Measurements from ENCODE around the gene KIF1A. TPM values are rescaled to one million over a fixed set of nuclear protein-coding genes. Genes with fewer than 3 reads are reported as not detected.

The KIF1A gene
- total and polyA plus RNA-seq, 2 of the 13 experiments (the other 11 are each of a cell fraction or from before 2014, with no cell fraction given), result 0.01 TPM; not detected in 1

DNA sequence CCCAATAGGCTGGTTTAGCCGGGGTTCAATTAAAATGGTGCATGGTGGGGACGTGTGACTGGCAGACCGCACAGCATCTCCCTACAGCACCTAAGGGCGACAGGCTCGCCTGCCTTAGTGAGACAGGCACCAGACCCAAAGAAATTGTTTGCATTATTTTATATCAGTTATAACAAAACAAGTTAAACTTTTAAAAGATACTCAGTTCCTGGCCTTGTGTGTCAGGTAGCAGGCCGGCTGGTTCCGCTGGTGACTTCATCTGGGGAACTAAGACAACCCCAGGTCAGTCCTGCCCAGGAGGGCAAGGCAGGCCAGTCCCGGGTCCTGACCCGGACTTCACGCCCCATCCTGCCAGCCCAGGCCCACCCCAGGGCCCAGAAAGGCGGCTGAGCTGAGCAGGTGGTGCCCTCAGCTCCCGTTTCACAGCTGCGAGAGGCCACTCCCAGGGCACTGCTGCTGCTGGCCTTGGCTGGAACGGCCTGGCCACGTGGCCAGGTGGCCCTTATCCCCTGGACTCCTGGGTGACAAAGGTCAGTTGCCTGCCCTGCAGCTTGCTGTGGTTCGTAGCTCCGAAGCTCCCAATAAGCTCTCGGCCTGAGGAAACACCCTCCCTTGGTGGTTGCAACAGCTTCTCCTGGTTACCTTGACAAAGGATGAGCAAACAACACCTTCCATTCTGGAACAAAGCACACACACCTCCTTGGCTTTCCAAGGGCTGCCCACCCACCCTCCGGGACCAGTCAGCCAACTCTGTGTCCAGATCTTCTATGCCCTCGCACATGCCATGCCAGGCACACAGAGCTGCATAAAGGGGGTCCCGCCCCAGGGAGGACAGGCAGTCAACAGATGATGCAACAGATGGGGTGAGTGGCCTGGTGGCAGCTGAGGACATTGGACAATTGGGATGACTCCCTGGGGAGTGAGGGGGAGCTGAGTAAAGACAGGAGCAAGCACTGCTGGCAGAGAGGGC lies 37.3 kb upstream of the KIF1A start (continued):
- TF ChIP-seq ETV5 (CRISPR knock-in tag; IDR thresholded peaks at IDR 0.05; ENCODE audit: borderline replicate concordance) (peak; percentile 78; the same call in 1 of the 2 replicates), ZKSCAN1 (IDR thresholded peaks at IDR 0.05; ENCODE audit: low read length) (no peak), NFATC3 (CRISPR knock-in tag; IDR thresholded peaks at IDR 0.05) (peak; percentile 91; the same call in 1 of the 2 replicates), ZNF607 (CRISPR knock-in tag; IDR thresholded peaks at IDR 0.05; ENCODE audit: borderline replicate concordance) (peak; percentile 100), FOXP1 (IDR thresholded peaks at IDR 0.05) (peak; percentile 39; the same call in 1 of the 2 replicates), FOXP1 (CRISPR knock-in tag; IDR thresholded peaks at IDR 0.05) (peak; percentile 83), MAFG (CRISPR knock-in tag; IDR thresholded peaks at IDR 0.05) (no peak), ZNF160 (CRISPR knock-in tag; IDR thresholded peaks at IDR 0.05) (peak; percentile 89; the same call in 1 of the 2 replicates), ZNF292 (CRISPR knock-in tag; IDR thresholded peaks at IDR 0.05; ENCODE audit: borderline replicate concordance, low read depth) (peak; percentile 96), ATF1 (CRISPR knock-in tag; IDR thresholded peaks at IDR 0.05) (no peak), ETV6 (CRISPR knock-in tag; conservative IDR thresholded peaks at IDR 0.05) (0 out of 2 replicates have a peak, but pooled peaks have one; percentile 21), SATB2 (CRISPR knock-in tag; IDR thresholded peaks at IDR 0.05) (peak; percentile 97; the same call in 1 of the 2 replicates), ELF1 (CRISPR knock-in tag; IDR thresholded peaks at IDR 0.05) (peak; percentile 33; the same call in 1 of the 2 replicates), ZBTB7B (CRISPR knock-in tag; IDR thresholded peaks at IDR 0.05) (peak; percentile 93)
- TF ChIP-seq, protein P1, sequence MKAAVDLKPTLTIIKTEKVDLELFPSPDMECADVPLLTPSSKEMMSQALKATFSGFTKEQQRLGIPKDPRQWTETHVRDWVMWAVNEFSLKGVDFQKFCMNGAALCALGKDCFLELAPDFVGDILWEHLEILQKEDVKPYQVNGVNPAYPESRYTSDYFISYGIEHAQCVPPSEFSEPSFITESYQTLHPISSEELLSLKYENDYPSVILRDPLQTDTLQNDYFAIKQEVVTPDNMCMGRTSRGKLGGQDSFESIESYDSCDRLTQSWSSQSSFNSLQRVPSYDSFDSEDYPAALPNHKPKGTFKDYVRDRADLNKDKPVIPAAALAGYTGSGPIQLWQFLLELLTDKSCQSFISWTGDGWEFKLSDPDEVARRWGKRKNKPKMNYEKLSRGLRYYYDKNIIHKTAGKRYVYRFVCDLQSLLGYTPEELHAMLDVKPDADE (CRISPR knock-in tag; IDR thresholded peaks at IDR 0.05), result 0 out of 2 replicates have a peak, but pooled peaks have one; percentile 36
- TF ChIP-seq, protein P2, sequence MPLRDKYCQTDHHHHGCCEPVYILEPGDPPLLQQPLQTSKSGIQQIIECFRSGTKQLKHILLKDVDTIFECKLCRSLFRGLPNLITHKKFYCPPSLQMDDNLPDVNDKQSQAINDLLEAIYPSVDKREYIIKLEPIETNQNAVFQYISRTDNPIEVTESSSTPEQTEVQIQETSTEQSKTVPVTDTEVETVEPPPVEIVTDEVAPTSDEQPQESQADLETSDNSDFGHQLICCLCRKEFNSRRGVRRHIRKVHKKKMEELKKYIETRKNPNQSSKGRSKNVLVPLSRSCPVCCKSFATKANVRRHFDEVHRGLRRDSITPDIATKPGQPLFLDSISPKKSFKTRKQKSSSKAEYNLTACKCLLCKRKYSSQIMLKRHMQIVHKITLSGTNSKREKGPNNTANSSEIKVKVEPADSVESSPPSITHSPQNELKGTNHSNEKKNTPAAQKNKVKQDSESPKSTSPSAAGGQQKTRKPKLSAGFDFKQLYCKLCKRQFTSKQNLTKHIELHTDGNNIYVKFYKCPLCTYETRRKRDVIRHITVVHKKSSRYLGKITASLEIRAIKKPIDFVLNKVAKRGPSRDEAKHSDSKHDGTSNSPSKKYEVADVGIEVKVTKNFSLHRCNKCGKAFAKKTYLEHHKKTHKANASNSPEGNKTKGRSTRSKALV (CRISPR knock-in tag; IDR thresholded peaks at IDR 0.05), result peak; percentile 68
- TF ChIP-seq, protein P3, sequence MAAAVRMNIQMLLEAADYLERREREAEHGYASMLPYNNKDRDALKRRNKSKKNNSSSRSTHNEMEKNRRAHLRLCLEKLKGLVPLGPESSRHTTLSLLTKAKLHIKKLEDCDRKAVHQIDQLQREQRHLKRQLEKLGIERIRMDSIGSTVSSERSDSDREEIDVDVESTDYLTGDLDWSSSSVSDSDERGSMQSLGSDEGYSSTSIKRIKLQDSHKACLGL (CRISPR knock-in tag; IDR thresholded peaks at IDR 0.05), result peak; percentile 100
- TF ChIP-seq, protein P4, sequence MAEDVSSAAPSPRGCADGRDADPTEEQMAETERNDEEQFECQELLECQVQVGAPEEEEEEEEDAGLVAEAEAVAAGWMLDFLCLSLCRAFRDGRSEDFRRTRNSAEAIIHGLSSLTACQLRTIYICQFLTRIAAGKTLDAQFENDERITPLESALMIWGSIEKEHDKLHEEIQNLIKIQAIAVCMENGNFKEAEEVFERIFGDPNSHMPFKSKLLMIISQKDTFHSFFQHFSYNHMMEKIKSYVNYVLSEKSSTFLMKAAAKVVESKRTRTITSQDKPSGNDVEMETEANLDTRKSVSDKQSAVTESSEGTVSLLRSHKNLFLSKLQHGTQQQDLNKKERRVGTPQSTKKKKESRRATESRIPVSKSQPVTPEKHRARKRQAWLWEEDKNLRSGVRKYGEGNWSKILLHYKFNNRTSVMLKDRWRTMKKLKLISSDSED (CRISPR knock-in tag; IDR thresholded peaks at IDR 0.05), result peak; percentile 85; the same call in 1 of the 2 replicates
- TF ChIP-seq, protein P5, sequence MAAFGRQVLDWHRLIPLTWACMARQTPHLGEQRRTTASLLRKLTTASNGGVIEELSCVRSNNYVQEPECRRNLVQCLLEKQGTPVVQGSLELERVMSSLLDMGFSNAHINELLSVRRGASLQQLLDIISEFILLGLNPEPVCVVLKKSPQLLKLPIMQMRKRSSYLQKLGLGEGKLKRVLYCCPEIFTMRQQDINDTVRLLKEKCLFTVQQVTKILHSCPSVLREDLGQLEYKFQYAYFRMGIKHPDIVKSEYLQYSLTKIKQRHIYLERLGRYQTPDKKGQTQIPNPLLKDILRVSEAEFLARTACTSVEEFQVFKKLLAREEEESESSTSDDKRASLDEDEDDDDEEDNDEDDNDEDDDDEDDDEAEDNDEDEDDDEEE (CRISPR knock-in tag; IDR thresholded peaks at IDR 0.05), result peak; percentile 82
- TF ChIP-seq, protein P6, sequence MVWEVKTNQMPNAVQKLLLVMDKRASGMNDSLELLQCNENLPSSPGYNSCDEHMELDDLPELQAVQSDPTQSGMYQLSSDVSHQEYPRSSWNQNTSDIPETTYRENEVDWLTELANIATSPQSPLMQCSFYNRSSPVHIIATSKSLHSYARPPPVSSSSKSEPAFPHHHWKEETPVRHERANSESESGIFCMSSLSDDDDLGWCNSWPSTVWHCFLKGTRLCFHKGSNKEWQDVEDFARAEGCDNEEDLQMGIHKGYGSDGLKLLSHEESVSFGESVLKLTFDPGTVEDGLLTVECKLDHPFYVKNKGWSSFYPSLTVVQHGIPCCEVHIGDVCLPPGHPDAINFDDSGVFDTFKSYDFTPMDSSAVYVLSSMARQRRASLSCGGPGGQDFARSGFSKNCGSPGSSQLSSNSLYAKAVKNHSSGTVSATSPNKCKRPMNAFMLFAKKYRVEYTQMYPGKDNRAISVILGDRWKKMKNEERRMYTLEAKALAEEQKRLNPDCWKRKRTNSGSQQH (CRISPR knock-in tag; IDR thresholded peaks at IDR 0.05; ENCODE audit: low read depth), result peak; percentile 96
